Kidney epithelial cell (primary cell): ENCODE measurements around the gene UBP1. TPM values are rescaled to one million over a fixed set of nuclear protein-coding genes. Genes with fewer than 3 reads are reported as not detected.
"Not testable (repeated sequence)": the region's sequence is repeated elsewhere in the genome, so short reads cannot be mapped to it uniquely, and the experiment has no call there.

Experiments
- DNase-seq: peaks from one replicate; pipeline ENCODE4 v3.0.0-alpha.2; 2010; ENCODE audit warnings: low read depth
- H3K27me3 ChIP-seq: 2 replicates; pipeline ENCODE4 v1.6.0; 2011; ENCODE audit warnings: low read length; ENCODE audit not compliant: control insufficient read depth, insufficient read depth
- H3K36me3 ChIP-seq: 2 replicates; pipeline ENCODE4 v1.5.1; 2011; ENCODE audit warnings: low read length; ENCODE audit not compliant: control insufficient read depth, insufficient read depth
- H3K4me3 ChIP-seq: 2 replicates; pipeline ENCODE4 v1.5.1; 2011; ENCODE audit warnings: low read depth, mild to moderate bottlenecking, control low read depth, low read length
- CTCF ChIP-seq: IDR thresholded peaks from 2 replicates; pipeline ENCODE4 v1.5.1; 2011; ENCODE audit warnings: mild to moderate bottlenecking, moderate library complexity, low read length, control low read depth, inconsistent platforms; ENCODE audit not compliant: insufficient read depth, poor library complexity, severe bottlenecking
- total RNA-seq: library from RNA; depleted of rRNA; stranded (reverse); fragments of >200 nt; gene quantifications from 2 replicates; pipeline ENCODE4 v1.2.3, GENCODE V29; 2015

Gene UBP1
- total RNA-seq, 1 donor from 2014 or later: 50.9 TPM

- H3K27me3 ChIP-seq: no peaks in the 10 kb centered on the region
- TF ChIP-seq CTCF: no peak
- DNase-seq: no peak
- no peak overlapping the region for H3K4me3 ChIP-seq
- no peaks in the 10 kb centered on the region for H3K36me3 ChIP-seq
These were observed 100.4 kb downstream of the UBP1 start for GRCh38 chr3:33339758-33340157.

DNA sequence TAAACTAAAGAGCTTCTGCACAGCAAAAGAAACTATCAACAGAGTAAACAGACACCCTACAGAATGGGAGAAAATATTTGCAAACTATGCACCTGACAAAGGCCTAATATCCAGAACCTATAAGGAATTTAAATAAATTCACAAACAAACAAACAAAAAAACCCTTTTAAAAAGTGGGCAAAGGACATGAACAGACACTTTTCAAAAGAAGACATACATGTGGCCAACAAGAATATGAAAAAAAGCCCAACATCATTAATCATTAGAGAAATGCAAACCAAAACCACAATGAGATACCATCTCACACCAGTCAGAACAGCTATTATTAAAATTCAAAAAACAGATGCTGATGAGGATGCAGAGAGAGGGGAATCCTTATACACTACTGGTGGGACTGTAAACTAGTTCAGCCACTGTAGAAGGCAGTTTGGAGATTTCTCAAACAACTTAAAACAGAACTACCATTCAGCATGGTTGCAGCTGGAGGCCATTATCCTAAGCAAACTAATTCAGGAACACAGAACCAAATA lies 101.2 kb downstream of the UBP1 start:
- DNase-seq, H3K4me3 ChIP-seq, H3K27me3 ChIP-seq, H3K36me3 ChIP-seq: not testable (repeated sequence)

Other genes with a start within 250 kb of the UBP1 start
- gene SUSD5, start 221.6 kb downstream of the UBP1 start, total RNA-seq: 1.4 and 2.0 TPM in 2 replicates
- 12.6 and 22.9 TPM in 2 replicates for gene FBXL2, start 163.0 kb downstream of the UBP1 start, total RNA-seq